HL-60 (cell line): ENCODE measurements around the gene NF1.

Experiments used
- CTCF ChIP-seq: IDR thresholded peaks from one replicate; pipeline ENCODE4 v1.5.1; 2011; ENCODE audit warnings: low read length, control low read depth, inconsistent platforms; ENCODE audit not compliant: insufficient read depth
- POLR2AphosphoS5 ChIP-seq: IDR thresholded peaks from 2 replicates; pipeline ENCODE4 v1.6.1; 2012; ENCODE audit warnings: low read depth
- REST ChIP-seq: IDR thresholded peaks from 2 replicates; pipeline ENCODE4 v1.6.1; 2012; ENCODE audit warnings: low read depth; ENCODE audit not compliant: insufficient replicate concordance

- TF ChIP-seq REST: peak; percentile 96
- TF ChIP-seq CTCF: no peak
- TF ChIP-seq POLR2AphosphoS5: no peak
Observed at GRCh38 chr17:31394544-31394943, 299.8 kb downstream of the NF1 start.
